ENCODE measurements around the gene PPP1R9A. TPM values are rescaled to one million over a fixed set of nuclear protein-coding genes. Genes with fewer than 3 reads are reported as not detected.

The PPP1R9A gene
- total RNA-seq, 1 experiment from 2014 or later = 13.5 TPM

GRCh38 chr7:95334447-95334846 lies 427.1 kb downstream of the PPP1R9A start:
- no peaks in the 10 kb centered on the region for H3K27me3 ChIP-seq (ENCODE audit: insufficient read depth, low read length)
- no TSS peak for BruUV-seq (replicated peaks)
- H3K4me2 ChIP-seq (ENCODE audit: low read length) = no peak overlapping the region
- H3K4me1 ChIP-seq (ENCODE audit: control insufficient read depth in 1 of 2, insufficient read depth in 2 of 2, low read length in 2 of 2) = no peaks in the 10 kb centered on the region
- H2AFZ ChIP-seq (ENCODE audit: low read depth, low read length, poor library complexity, severe bottlenecking) = no peak overlapping the region
- no peak overlapping the region for H3K9ac ChIP-seq (ENCODE audit: low read length)
- H3K9me2 ChIP-seq (ENCODE audit: insufficient read depth) = no peaks in the 10 kb centered on the region
- H4K20me1 ChIP-seq (ENCODE audit: insufficient read depth) = no peaks in the 10 kb centered on the region
- H3K9me3 ChIP-seq (ENCODE audit: control insufficient read depth in 1 of 2, insufficient read depth in 1 of 2, low read depth in 1 of 2, low read length in 2 of 2) = no peaks in the 10 kb centered on the region
- ATAC-seq (no peak), DNase-seq (ENCODE audit: low read depth, low spot score) (no peak)
- intact Hi-C loops (cut with micrococcal nuclease) = no loop called here
- no peaks in the 10 kb centered on the region for H3K36me3 ChIP-seq (ENCODE audit: control insufficient read depth in 1 of 2, insufficient read depth in 2 of 2, low read length in 2 of 2)
- ChIA-PET RAD21 (ENCODE audit: low non-redundant PET in 1 of 2, low total read pairs in 2 of 2, uncharacterized antibody in 2 of 2, unreplicated experiment in 2 of 2) (no interaction called here), CTCF (no interaction called here), POLR2A (no interaction called here)
- no peak overlapping the region for H3K4me3 ChIP-seq (replicated peaks in 1 of 2; ENCODE audit: low read depth in 1 of 2, low read length in 2 of 2)
- no peaks in the 10 kb centered on the region for H3K79me2 ChIP-seq (ENCODE audit: insufficient read depth, low read length)
- no peak for TF ChIP-seq CBX3 (IDR thresholded peaks at IDR 0.05; ENCODE audit: low read depth)
- no peak for TF ChIP-seq SP1 (IDR thresholded peaks at IDR 0.05; ENCODE audit: low read depth)
- no peak overlapping the region for H3K27ac ChIP-seq (ENCODE audit: low read depth, low read length)

- no peak overlapping the region for H3K4me2 ChIP-seq (ENCODE audit: low read length)
- ChIA-PET CTCF (no interaction called here), POLR2A (no interaction called here), RAD21 (ENCODE audit: low non-redundant PET in 1 of 2, low total read pairs in 2 of 2, uncharacterized antibody in 2 of 2, unreplicated experiment in 2 of 2) (no interaction called here)
- no peaks in the 10 kb centered on the region for H4K20me1 ChIP-seq (ENCODE audit: insufficient read depth)
- no peaks in the 10 kb centered on the region for H3K79me2 ChIP-seq (ENCODE audit: insufficient read depth, low read length)
- TF ChIP-seq SRF (IDR thresholded peaks at IDR 0.05; ENCODE audit: low read depth) = no peak
- TF ChIP-seq EZH2phosphoT487 (IDR thresholded peaks at IDR 0.05; ENCODE audit: borderline replicate concordance) = no peak
- no peak for TF ChIP-seq ATF3 (IDR thresholded peaks at IDR 0.05)
- TF ChIP-seq POLR2A (IDR thresholded peaks at IDR 0.05; ENCODE audit: borderline replicate concordance, extremely low read depth, insufficient read depth, insufficient read length) = no peak
- no peak for TF ChIP-seq TCF7L2 (IDR thresholded peaks at IDR 0.05; ENCODE audit: borderline replicate concordance, extremely low read depth, insufficient read depth, insufficient read length)
- no peak for TF ChIP-seq FOSL1 (IDR thresholded peaks at IDR 0.05; ENCODE audit: low read depth)
- no peak for TF ChIP-seq ZNF274 (IDR thresholded peaks at IDR 0.05; ENCODE audit: low read depth, low read length)
- TF ChIP-seq, protein P1, sequence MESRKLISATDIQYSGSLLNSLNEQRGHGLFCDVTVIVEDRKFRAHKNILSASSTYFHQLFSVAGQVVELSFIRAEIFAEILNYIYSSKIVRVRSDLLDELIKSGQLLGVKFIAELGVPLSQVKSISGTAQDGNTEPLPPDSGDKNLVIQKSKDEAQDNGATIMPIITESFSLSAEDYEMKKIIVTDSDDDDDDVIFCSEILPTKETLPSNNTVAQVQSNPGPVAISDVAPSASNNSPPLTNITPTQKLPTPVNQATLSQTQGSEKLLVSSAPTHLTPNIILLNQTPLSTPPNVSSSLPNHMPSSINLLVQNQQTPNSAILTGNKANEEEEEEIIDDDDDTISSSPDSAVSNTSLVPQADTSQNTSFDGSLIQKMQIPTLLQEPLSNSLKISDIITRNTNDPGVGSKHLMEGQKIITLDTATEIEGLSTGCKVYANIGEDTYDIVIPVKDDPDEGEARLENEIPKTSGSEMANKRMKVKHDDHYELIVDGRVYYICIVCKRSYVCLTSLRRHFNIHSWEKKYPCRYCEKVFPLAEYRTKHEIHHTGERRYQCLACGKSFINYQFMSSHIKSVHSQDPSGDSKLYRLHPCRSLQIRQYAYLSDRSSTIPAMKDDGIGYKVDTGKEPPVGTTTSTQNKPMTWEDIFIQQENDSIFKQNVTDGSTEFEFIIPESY (IDR thresholded peaks at IDR 0.05; ENCODE audit: extremely low read depth, insufficient replicate concordance, low read length) = no peak
- no peak for TF ChIP-seq CEBPB (IDR thresholded peaks at IDR 0.05; ENCODE audit: low read depth)
- TF ChIP-seq ZFX (IDR thresholded peaks at IDR 0.05) = no peak
- TF ChIP-seq, protein P2, sequence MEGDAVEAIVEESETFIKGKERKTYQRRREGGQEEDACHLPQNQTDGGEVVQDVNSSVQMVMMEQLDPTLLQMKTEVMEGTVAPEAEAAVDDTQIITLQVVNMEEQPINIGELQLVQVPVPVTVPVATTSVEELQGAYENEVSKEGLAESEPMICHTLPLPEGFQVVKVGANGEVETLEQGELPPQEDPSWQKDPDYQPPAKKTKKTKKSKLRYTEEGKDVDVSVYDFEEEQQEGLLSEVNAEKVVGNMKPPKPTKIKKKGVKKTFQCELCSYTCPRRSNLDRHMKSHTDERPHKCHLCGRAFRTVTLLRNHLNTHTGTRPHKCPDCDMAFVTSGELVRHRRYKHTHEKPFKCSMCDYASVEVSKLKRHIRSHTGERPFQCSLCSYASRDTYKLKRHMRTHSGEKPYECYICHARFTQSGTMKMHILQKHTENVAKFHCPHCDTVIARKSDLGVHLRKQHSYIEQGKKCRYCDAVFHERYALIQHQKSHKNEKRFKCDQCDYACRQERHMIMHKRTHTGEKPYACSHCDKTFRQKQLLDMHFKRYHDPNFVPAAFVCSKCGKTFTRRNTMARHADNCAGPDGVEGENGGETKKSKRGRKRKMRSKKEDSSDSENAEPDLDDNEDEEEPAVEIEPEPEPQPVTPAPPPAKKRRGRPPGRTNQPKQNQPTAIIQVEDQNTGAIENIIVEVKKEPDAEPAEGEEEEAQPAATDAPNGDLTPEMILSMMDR (IDR thresholded peaks at IDR 0.05 in 2 of 3, conservative IDR thresholded peaks at IDR 0.05 in 1 of 3; ENCODE audit: borderline replicate concordance in 1 of 3, insufficient read depth in 1 of 3, low read depth in 2 of 3, low read length in 2 of 3) = no peak
- no peak for TF ChIP-seq POLR2AphosphoS5 (IDR thresholded peaks at IDR 0.05; ENCODE audit: low read depth, low read length)
- no peak for TF ChIP-seq CBX3 (IDR thresholded peaks at IDR 0.05; ENCODE audit: low read depth)
- TF ChIP-seq SIN3A (IDR thresholded peaks at IDR 0.05; ENCODE audit: low read depth) = no peak
- no peak for TF ChIP-seq EGR1 (IDR thresholded peaks at IDR 0.05; ENCODE audit: low read depth)
- TF ChIP-seq SP1 (IDR thresholded peaks at IDR 0.05; ENCODE audit: low read depth) = no peak
- no peak for TF ChIP-seq EZH2 (IDR thresholded peaks at IDR 0.05)
- no peak for TF ChIP-seq JUND (IDR thresholded peaks at IDR 0.05)
- no peaks in the 10 kb centered on the region for H3K36me3 ChIP-seq (ENCODE audit: control insufficient read depth in 1 of 2, insufficient read depth in 2 of 2, low read length in 2 of 2)
- H3K4me3 ChIP-seq (replicated peaks in 1 of 2; ENCODE audit: low read depth in 1 of 2, low read length in 2 of 2) = no peak overlapping the region
- H2AFZ ChIP-seq (ENCODE audit: low read depth, low read length, poor library complexity, severe bottlenecking) = no peak overlapping the region
- H3K4me1 ChIP-seq (ENCODE audit: control insufficient read depth in 1 of 2, insufficient read depth in 2 of 2, low read length in 2 of 2) = no peaks in the 10 kb centered on the region
- no peak overlapping the region for H3K27ac ChIP-seq (ENCODE audit: low read depth, low read length)
- no peak overlapping the region for H3K9ac ChIP-seq (ENCODE audit: low read length)
- BruUV-seq (replicated peaks) = no TSS peak
- no peak for DNase-seq (ENCODE audit: low read depth, low spot score)
- ATAC-seq = no peak
- no peaks in the 10 kb centered on the region for H3K9me3 ChIP-seq (ENCODE audit: control insufficient read depth in 1 of 2, insufficient read depth in 1 of 2, low read depth in 1 of 2, low read length in 2 of 2)
- no peaks in the 10 kb centered on the region for H3K27me3 ChIP-seq (ENCODE audit: insufficient read depth, low read length)
- intact Hi-C loops (cut with micrococcal nuclease) = no loop called here
- H3K9me2 ChIP-seq (ENCODE audit: insufficient read depth) = no peaks in the 10 kb centered on the region
These were observed 427.7 kb downstream of the PPP1R9A start for GRCh38 chr7:95335093-95335492.
